Measurements from ENCODE around the gene IGFBP5.

IGFBP5 gene

DNA sequence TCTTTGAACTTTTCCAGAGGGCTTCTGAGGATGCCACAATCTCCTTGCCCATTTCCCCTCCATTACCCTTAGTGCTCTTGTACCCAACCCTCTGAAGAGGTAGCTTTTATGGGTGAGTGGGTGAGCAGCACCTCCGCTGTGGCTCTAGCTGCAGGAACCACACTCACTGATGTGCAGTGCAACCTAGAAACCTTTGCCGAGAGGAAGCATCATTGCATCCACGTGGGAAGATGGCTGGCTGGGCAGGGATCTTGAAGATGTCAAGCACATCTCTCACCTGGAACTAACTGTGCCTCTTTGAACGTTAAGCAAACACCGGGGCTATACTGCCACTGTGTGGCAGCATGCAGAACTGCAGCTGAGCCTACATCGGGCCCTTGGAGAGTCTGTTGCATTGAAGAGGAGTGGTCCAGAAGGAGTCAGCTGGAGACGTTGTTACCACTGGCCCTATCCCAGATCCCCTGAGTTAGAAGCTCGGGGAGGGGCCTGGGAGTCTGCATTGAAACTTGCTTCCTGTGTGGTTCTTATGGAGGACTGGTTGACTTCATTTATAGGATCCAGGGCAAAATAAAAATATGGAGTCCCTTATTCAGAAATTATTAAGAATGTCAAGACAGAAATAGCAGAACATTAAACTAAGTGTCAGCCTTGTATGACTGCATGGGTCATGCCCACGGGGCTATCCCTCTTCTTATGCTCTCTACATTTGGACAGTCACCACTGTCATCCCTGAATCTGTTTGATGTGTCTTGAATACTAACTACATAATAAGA, 28.7 kb downstream of the IGFBP5 start:
- Histone ChIP-seq H3K36me3 (ENCODE audit: control insufficient read depth, insufficient read depth, low read length) (peaks cover 7% of the 10 kb centered on the region), H3K4me3 (ENCODE audit: low read length) (no peak overlapping the region), H3K27me3 (ENCODE audit: control insufficient read depth, insufficient read depth, low read length) (no peaks in the 10 kb centered on the region), H3K9me3 (ENCODE audit: control insufficient read depth, insufficient read depth, low read length) (no peaks in the 10 kb centered on the region), H3K4me1 (ENCODE audit: control insufficient read depth, insufficient read depth, low read length) (peaks cover 5% of the 10 kb centered on the region; the same call in 1 of the 2 replicates), H3K27ac (ENCODE audit: low read length) (no peak overlapping the region)
- peak; percentile 95 for DNase-seq (ENCODE audit: low read depth, low spot score)
- no CpG with 5 or more reads among the region's 9 CpGs for WGBS (ENCODE audit: insufficient coverage, insufficient read length)

DNA sequence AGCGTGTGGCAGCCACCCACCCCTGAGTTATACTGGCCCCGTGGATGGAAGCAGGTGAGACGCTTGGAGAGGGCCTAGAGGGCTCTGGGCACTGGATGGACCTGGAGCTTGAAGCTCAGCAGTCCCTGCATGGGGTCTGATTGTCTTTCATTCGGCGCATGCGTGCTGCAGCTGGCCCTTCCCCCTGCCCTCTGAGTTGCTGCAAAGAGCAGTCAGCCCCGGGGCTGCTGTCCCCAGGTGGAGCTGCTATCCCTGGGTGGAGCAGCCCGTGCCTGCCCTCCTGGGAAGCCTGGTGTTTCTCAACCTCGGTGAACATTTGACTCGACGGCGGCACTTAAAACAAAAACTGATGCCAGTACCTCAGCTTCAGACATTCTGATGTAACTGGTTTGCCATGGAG, 29.6 kb downstream of the IGFBP5 start:
- Histone ChIP-seq H3K36me3 (ENCODE audit: control insufficient read depth, insufficient read depth, low read length) (peaks cover 10% of the 10 kb centered on the region), H3K9me3 (ENCODE audit: control insufficient read depth, insufficient read depth, low read length) (no peaks in the 10 kb centered on the region), H3K4me1 (ENCODE audit: control insufficient read depth, insufficient read depth, low read length) (peaks cover 5% of the 10 kb centered on the region; the same call in 1 of the 2 replicates), H3K4me3 (ENCODE audit: low read length) (no peak overlapping the region), H3K27ac (ENCODE audit: low read length) (no peak overlapping the region), H3K27me3 (ENCODE audit: control insufficient read depth, insufficient read depth, low read length) (no peaks in the 10 kb centered on the region)
- peak; percentile 67 for DNase-seq (ENCODE audit: low read depth, low spot score)
- WGBS (ENCODE audit: insufficient coverage, insufficient read length), result no CpG with 5 or more reads among the region's 12 CpGs

GRCh38 chr2:216665242-216665641, 30.1 kb downstream of the IGFBP5 start:
- H3K9me3 ChIP-seq (ENCODE audit: control insufficient read depth, insufficient read depth, low read length), result no peaks in the 10 kb centered on the region
- H3K27me3 ChIP-seq (ENCODE audit: control insufficient read depth, insufficient read depth, low read length), result no peaks in the 10 kb centered on the region
- H3K36me3 ChIP-seq (ENCODE audit: control insufficient read depth, insufficient read depth, low read length), result peaks cover 15% of the 10 kb centered on the region
- H3K4me1 ChIP-seq (ENCODE audit: control insufficient read depth, insufficient read depth, low read length), result peaks cover 5% of the 10 kb centered on the region; the same call in 1 of the 2 replicates
- no peak overlapping the region for H3K4me3 ChIP-seq (ENCODE audit: low read length)
- no CpG with 5 or more reads among the region's 7 CpGs for WGBS (ENCODE audit: insufficient coverage, insufficient read length)
- no peak overlapping the region for H3K27ac ChIP-seq (ENCODE audit: low read length)
- DNase-seq (ENCODE audit: low read depth, low spot score), result no peak

DNA sequence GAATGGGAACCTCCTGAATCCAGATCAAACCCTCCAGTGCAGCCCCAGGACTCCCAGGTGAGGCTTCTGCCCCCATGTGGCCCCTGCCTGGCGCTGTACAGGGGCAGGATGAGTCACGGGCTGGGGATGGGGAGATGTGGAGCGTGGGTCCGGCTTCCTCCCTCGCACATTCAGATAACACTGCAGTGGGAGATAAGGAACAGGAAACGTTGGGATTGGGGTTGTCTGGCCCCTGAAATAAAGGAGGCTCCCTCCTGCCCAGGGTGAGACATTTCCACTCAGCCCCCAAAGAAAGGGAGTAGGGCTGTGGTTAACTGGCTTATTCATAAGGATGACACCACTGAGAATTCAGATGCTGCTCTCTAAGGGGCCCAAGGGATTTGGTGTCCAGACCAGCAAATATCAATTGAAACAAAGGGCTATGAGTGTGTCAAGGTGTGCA, 30.7 kb downstream of the IGFBP5 start:
- H3K27ac ChIP-seq (ENCODE audit: low read length), result no peak overlapping the region
- no peak for DNase-seq (ENCODE audit: low read depth, low spot score)
- H3K36me3 ChIP-seq (ENCODE audit: control insufficient read depth, insufficient read depth, low read length), result peaks cover 15% of the 10 kb centered on the region
- H3K9me3 ChIP-seq (ENCODE audit: control insufficient read depth, insufficient read depth, low read length), result no peaks in the 10 kb centered on the region
- peaks cover 5% of the 10 kb centered on the region; the same call in 1 of the 2 replicates for H3K4me1 ChIP-seq (ENCODE audit: control insufficient read depth, insufficient read depth, low read length)
- H3K4me3 ChIP-seq (ENCODE audit: low read length), result no peak overlapping the region
- no peaks in the 10 kb centered on the region for H3K27me3 ChIP-seq (ENCODE audit: control insufficient read depth, insufficient read depth, low read length)
- WGBS (ENCODE audit: insufficient coverage, insufficient read length), result no CpG with 5 or more reads among the region's 6 CpGs

- peaks cover 15% of the 10 kb centered on the region for H3K36me3 ChIP-seq (ENCODE audit: control insufficient read depth, insufficient read depth, low read length)
- H3K27me3 ChIP-seq (ENCODE audit: control insufficient read depth, insufficient read depth, low read length), result no peaks in the 10 kb centered on the region
- H3K9me3 ChIP-seq (ENCODE audit: control insufficient read depth, insufficient read depth, low read length), result no peaks in the 10 kb centered on the region
- no peak overlapping the region for H3K27ac ChIP-seq (ENCODE audit: low read length)
- WGBS (ENCODE audit: insufficient coverage, insufficient read length), result no CpG with 5 or more reads among the region's 18 CpGs
- no peak for DNase-seq (ENCODE audit: low read depth, low spot score)
- no peak overlapping the region for H3K4me3 ChIP-seq (ENCODE audit: low read length)
- peaks cover 5% of the 10 kb centered on the region; the same call in 1 of the 2 replicates for H3K4me1 ChIP-seq (ENCODE audit: control insufficient read depth, insufficient read depth, low read length)
These were observed 31.5 kb downstream of the IGFBP5 start for GRCh38 chr2:216663846-216664245.

GRCh38 chr2:216663106-216663505, 32.2 kb downstream of the IGFBP5 start:
- Histone ChIP-seq H3K27me3 (ENCODE audit: control insufficient read depth, insufficient read depth, low read length) (no peaks in the 10 kb centered on the region), H3K9me3 (ENCODE audit: control insufficient read depth, insufficient read depth, low read length) (no peaks in the 10 kb centered on the region), H3K27ac (ENCODE audit: low read length) (no peak overlapping the region), H3K4me1 (ENCODE audit: control insufficient read depth, insufficient read depth, low read length) (peaks cover 5% of the 10 kb centered on the region; the same call in 1 of the 2 replicates), H3K4me3 (ENCODE audit: low read length) (no peak overlapping the region), H3K36me3 (ENCODE audit: control insufficient read depth, insufficient read depth, low read length) (peaks cover 15% of the 10 kb centered on the region)
- no peak for DNase-seq (ENCODE audit: low read depth, low spot score)
- no CpG with 5 or more reads among the region's 1 CpG for WGBS (ENCODE audit: insufficient coverage, insufficient read length)

GRCh38 chr2:216661639-216662375, 33.5 kb downstream of the IGFBP5 start:
- DNase-seq (ENCODE audit: low read depth, low spot score), result no peak
- H3K36me3 ChIP-seq (ENCODE audit: control insufficient read depth, insufficient read depth, low read length), result peaks cover 15% of the 10 kb centered on the region
- H3K4me3 ChIP-seq (ENCODE audit: low read length), result no peak overlapping the region
- no peak overlapping the region for H3K27ac ChIP-seq (ENCODE audit: low read length)
- H3K27me3 ChIP-seq (ENCODE audit: control insufficient read depth, insufficient read depth, low read length), result no peaks in the 10 kb centered on the region
- H3K4me1 ChIP-seq (ENCODE audit: control insufficient read depth, insufficient read depth, low read length), result peaks cover 5% of the 10 kb centered on the region; the same call in 1 of the 2 replicates
- no peaks in the 10 kb centered on the region for H3K9me3 ChIP-seq (ENCODE audit: control insufficient read depth, insufficient read depth, low read length)
- WGBS (ENCODE audit: insufficient coverage, insufficient read length), result no CpG with 5 or more reads among the region's 20 CpGs

- no peak overlapping the region for H3K27ac ChIP-seq (ENCODE audit: low read length)
- no peak for DNase-seq (ENCODE audit: low read depth, low spot score)
- H3K36me3 ChIP-seq (ENCODE audit: control insufficient read depth, insufficient read depth, low read length), result peaks cover 15% of the 10 kb centered on the region
- peaks cover 3% of the 10 kb centered on the region; the same call in 1 of the 2 replicates for H3K4me1 ChIP-seq (ENCODE audit: control insufficient read depth, insufficient read depth, low read length)
- no CpG with 5 or more reads among the region's 5 CpGs for WGBS (ENCODE audit: insufficient coverage, insufficient read length)
- no peaks in the 10 kb centered on the region for H3K9me3 ChIP-seq (ENCODE audit: control insufficient read depth, insufficient read depth, low read length)
- no peaks in the 10 kb centered on the region for H3K27me3 ChIP-seq (ENCODE audit: control insufficient read depth, insufficient read depth, low read length)
- no peak overlapping the region for H3K4me3 ChIP-seq (ENCODE audit: low read length)
These were observed 34.3 kb downstream of the IGFBP5 start for GRCh38 chr2:216661051-216661450.

DNA sequence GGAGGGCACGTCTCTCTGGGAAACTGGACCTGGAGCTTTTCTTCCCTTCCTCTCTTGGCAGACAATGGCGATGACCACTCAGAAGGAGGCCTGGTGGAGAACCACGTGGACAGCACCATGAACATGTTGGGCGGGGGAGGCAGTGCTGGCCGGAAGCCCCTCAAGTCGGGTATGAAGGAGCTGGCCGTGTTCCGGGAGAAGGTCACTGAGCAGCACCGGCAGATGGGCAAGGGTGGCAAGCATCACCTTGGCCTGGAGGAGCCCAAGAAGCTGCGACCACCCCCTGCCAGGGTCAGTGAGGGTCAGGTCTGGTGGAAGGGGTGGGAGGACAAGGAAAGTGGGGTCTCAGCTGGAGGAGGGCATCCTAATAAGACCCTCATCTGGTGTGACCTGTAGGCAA, 34.9 kb downstream of the IGFBP5 start:
- DNase-seq (ENCODE audit: low read depth, low spot score), result no peak
- Histone ChIP-seq H3K36me3 (ENCODE audit: control insufficient read depth, insufficient read depth, low read length) (peaks cover 15% of the 10 kb centered on the region), H3K9me3 (ENCODE audit: control insufficient read depth, insufficient read depth, low read length) (no peaks in the 10 kb centered on the region), H3K27ac (ENCODE audit: low read length) (no peak overlapping the region), H3K27me3 (ENCODE audit: control insufficient read depth, insufficient read depth, low read length) (no peaks in the 10 kb centered on the region), H3K4me3 (ENCODE audit: low read length) (no peak overlapping the region), H3K4me1 (ENCODE audit: control insufficient read depth, insufficient read depth, low read length) (peaks cover 2% of the 10 kb centered on the region; the same call in 1 of the 2 replicates)
- no CpG with 5 or more reads among the region's 10 CpGs for WGBS (ENCODE audit: insufficient coverage, insufficient read length)

DNA sequence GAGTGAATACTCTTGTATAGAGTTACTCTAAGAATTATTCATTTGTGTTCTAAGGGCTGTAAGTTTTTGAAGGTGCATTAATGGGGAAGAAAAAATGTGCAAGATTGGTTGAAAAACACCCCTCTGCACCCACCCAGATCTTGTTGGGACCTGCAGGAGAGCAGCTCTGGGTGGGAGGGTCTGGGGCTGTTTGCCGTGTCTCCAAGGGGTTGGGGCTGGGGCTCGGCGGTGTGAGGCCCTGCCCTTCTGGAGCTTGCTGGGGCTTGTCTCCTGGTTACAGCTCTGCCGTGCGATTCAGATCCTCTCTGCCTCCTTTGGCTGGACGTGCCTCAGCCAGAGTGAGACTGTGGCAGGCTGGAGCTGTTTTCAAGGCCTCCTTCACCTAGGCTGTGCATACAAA, 36.1 kb downstream of the IGFBP5 start:
- no peak overlapping the region for H3K27ac ChIP-seq (ENCODE audit: low read length)
- H3K4me1 ChIP-seq (ENCODE audit: control insufficient read depth, insufficient read depth, low read length), result no peaks in the 10 kb centered on the region
- peaks cover 15% of the 10 kb centered on the region for H3K36me3 ChIP-seq (ENCODE audit: control insufficient read depth, insufficient read depth, low read length)
- H3K4me3 ChIP-seq (ENCODE audit: low read length), result no peak overlapping the region
- WGBS (ENCODE audit: insufficient coverage, insufficient read length), result no CpG with 5 or more reads among the region's 6 CpGs
- no peak for DNase-seq (ENCODE audit: low read depth, low spot score)
- no peaks in the 10 kb centered on the region for H3K9me3 ChIP-seq (ENCODE audit: control insufficient read depth, insufficient read depth, low read length)
- no peaks in the 10 kb centered on the region for H3K27me3 ChIP-seq (ENCODE audit: control insufficient read depth, insufficient read depth, low read length)
